Breast epithelium (tissue), 4 donors: ENCODE data around the gene ZC2HC1C. TPM values are rescaled to one million over a fixed set of nuclear protein-coding genes. Genes with fewer than 3 reads are reported as not detected.

Experiments
- DNase-seq, 2 donors: peaks; one replicate each; pipeline ENCODE4 v3.0.0-alpha.2; 2019; ENCODE audit warnings: low spot score in 2 of 2
- H3K27ac ChIP-seq, 2 donors: fragments of 200-600 bp; sonication (generic) in 1 of 2; one replicate each; pipeline ENCODE4 v1.5.1; 2016 to 2019; ENCODE audit warnings: mild to moderate bottlenecking in 1 of 2
- H3K27me3 ChIP-seq, 2 donors: fragments of 200-600 bp; sonication (generic) in 1 of 2; one replicate each; pipeline versions ENCODE4 v1.5.1 to v1.6.0; 2017 to 2019; ENCODE audit warnings: control low read depth in 1 of 2, mild to moderate bottlenecking in 1 of 2
- H3K36me3 ChIP-seq: fragments of 200-600 bp; one replicate; pipeline ENCODE4 v1.5.1; 2019
- H3K4me1 ChIP-seq, 2 donors: fragments of 200-600 bp; sonication (generic); one replicate each; pipeline ENCODE4 v1.5.1; 2016 to 2019; ENCODE audit warnings: control low read depth in 1 of 2
- H3K4me3 ChIP-seq, 3 donors: fragments of 200-600 bp; sonication (generic); 1 replicate in 2 of 3; 2 replicates in 1 of 3; pipeline ENCODE4 v1.5.1; 2016 to 2019; ENCODE audit warnings: mild to moderate bottlenecking in 3 of 3, moderate library complexity in 2 of 3
- H3K9me3 ChIP-seq, 2 donors: fragments of 200-600 bp; sonication (generic) in 1 of 2; one replicate each; pipeline ENCODE4 v1.5.1; 2016 to 2019; ENCODE audit warnings: control low read depth in 1 of 2
- CTCF ChIP-seq, 3 donors: fragments of 450-650 bp; IDR thresholded peaks; one replicate each; pipeline ENCODE4 v1.5.1; 2016 to 2017; ENCODE audit warnings: antibody characterized with exemption in 3 of 3, mild to moderate bottlenecking in 3 of 3, moderate library complexity in 3 of 3
- POLR2A ChIP-seq: fragments of 450-650 bp; IDR thresholded peaks from one replicate; pipeline ENCODE4 v1.6.1; 2016; ENCODE audit warnings: antibody characterized with exemption, mild to moderate bottlenecking, moderate library complexity
- POLR2AphosphoS5 ChIP-seq, 3 donors: sonication (generic); formaldehyde crosslinking; IDR thresholded peaks; one replicate each; pipeline ENCODE4 v1.6.1; 2017; ENCODE audit warnings: antibody characterized with exemption in 3 of 3
- intact Hi-C: fragments of 100-400 bp; cut with DNase I; formaldehyde crosslinking; loops from one replicate; pipeline ENCODE4 v1.15.1; 2023; ENCODE audit warnings: low total_unique reads
- total RNA-seq, 3 donors: library from RNA; depleted of rRNA; stranded (reverse); fragments of >200 nt; gene quantifications; one replicate each; pipeline ENCODE4 v1.1.0, GENCODE V29; 2016

Gene ZC2HC1C
- total RNA-seq, 3 donors from 2014 or later = 0.96 to 3.2 (median 2.6) TPM

- Histone ChIP-seq H3K4me3 (no peak overlapping the region), H3K27ac (no peak overlapping the region), H3K4me1 (no peaks in the 10 kb centered on the region), H3K27me3 (no peaks in the 10 kb centered on the region), H3K9me3 (no peaks in the 10 kb centered on the region), H3K36me3 (no peaks in the 10 kb centered on the region)
- intact Hi-C loops = no loop called here
- DNase-seq = no peak
- TF ChIP-seq CTCF (IDR thresholded peaks at IDR 0.05) (no peak), POLR2A (no peak), POLR2AphosphoS5 (IDR thresholded peaks at IDR 0.05) (no peak)
These were observed 20.9 kb downstream of the ZC2HC1C start for GRCh38 chr14:75090353-75090752.

- Histone ChIP-seq H3K36me3 (no peaks in the 10 kb centered on the region), H3K4me1 (no peaks in the 10 kb centered on the region), H3K27ac (no peak overlapping the region), H3K4me3 (no peak overlapping the region), H3K9me3 (no peaks in the 10 kb centered on the region), H3K27me3 (no peaks in the 10 kb centered on the region)
- intact Hi-C loops = no loop called here
- DNase-seq = no peak
- TF ChIP-seq POLR2AphosphoS5 (IDR thresholded peaks at IDR 0.05) (no peak), POLR2A (no peak), CTCF (IDR thresholded peaks at IDR 0.05) (no peak)
These were observed 21.8 kb downstream of the ZC2HC1C start for GRCh38 chr14:75091251-75091650.

GRCh38 chr14:75092698-75093097 lies 23.3 kb downstream of the ZC2HC1C start:
- no peaks in the 10 kb centered on the region for H3K9me3 ChIP-seq
- no peaks in the 10 kb centered on the region for H3K27me3 ChIP-seq
- TF ChIP-seq CTCF (IDR thresholded peaks at IDR 0.05) (no peak), POLR2A (no peak), POLR2AphosphoS5 (IDR thresholded peaks at IDR 0.05) (no peak)
- no peak overlapping the region for H3K27ac ChIP-seq
- H3K4me1 ChIP-seq = no peaks in the 10 kb centered on the region
- no peak overlapping the region for H3K4me3 ChIP-seq
- no peaks in the 10 kb centered on the region for H3K36me3 ChIP-seq
- intact Hi-C loops = no loop called here
- no peak for DNase-seq

- no peaks in the 10 kb centered on the region for H3K4me1 ChIP-seq
- no peak overlapping the region for H3K4me3 ChIP-seq
- DNase-seq = no peak
- no peaks in the 10 kb centered on the region for H3K36me3 ChIP-seq
- H3K27ac ChIP-seq = no peak overlapping the region
- TF ChIP-seq POLR2A (no peak), POLR2AphosphoS5 (IDR thresholded peaks at IDR 0.05) (no peak), CTCF (IDR thresholded peaks at IDR 0.05) (no peak)
- H3K9me3 ChIP-seq = no peaks in the 10 kb centered on the region
- no peaks in the 10 kb centered on the region for H3K27me3 ChIP-seq
- intact Hi-C loops = no loop called here
These were observed 25.5 kb downstream of the ZC2HC1C start for GRCh38 chr14:75094896-75095295.

GRCh38 chr14:75095690-75096089 lies 26.2 kb downstream of the ZC2HC1C start:
- no peaks in the 10 kb centered on the region for H3K36me3 ChIP-seq
- H3K27ac ChIP-seq = no peak overlapping the region
- H3K4me3 ChIP-seq = no peak overlapping the region
- no peaks in the 10 kb centered on the region for H3K9me3 ChIP-seq
- intact Hi-C loops = no loop called here
- no peak for DNase-seq
- no peaks in the 10 kb centered on the region for H3K4me1 ChIP-seq
- TF ChIP-seq POLR2A (no peak), POLR2AphosphoS5 (IDR thresholded peaks at IDR 0.05) (no peak), CTCF (IDR thresholded peaks at IDR 0.05) (no peak)
- no peaks in the 10 kb centered on the region for H3K27me3 ChIP-seq
